LNCaP clone FGC (cell line): ENCODE measurements around the gene HOXA1.
A peak's percentile ranks its signal among the peaks of the same experiment; 100 is the strongest.

Source experiments
- DNase-seq: peaks from one replicate; pipeline ENCODE4 v3.0.0-alpha.2; 2011; ENCODE audit warnings: low read depth
- H3K4me3 ChIP-seq: 2 replicates; pipeline ENCODE4 v1.5.1; 2011; ENCODE audit warnings: mild to moderate bottlenecking, low read depth, low read length, control low read depth
- CTCF ChIP-seq: IDR thresholded peaks from 2 replicates; pipeline ENCODE4 v1.5.1; 2012; ENCODE audit warnings: mild to moderate bottlenecking; ENCODE audit not compliant: control insufficient read depth, insufficient read depth; ENCODE audit errors: extremely low read depth

HOXA1 gene

GRCh38 chr7:27083646-27084045 lies 12.2 kb downstream of the HOXA1 start:
- H3K4me3 ChIP-seq: no peak overlapping the region
- TF ChIP-seq CTCF: no peak
- DNase-seq: no peak

GRCh38 chr7:27082171-27082570 lies 13.6 kb downstream of the HOXA1 start:
- DNase-seq: no peak
- TF ChIP-seq CTCF: no peak
- H3K4me3 ChIP-seq: no peak overlapping the region

GRCh38 chr7:27080844-27081436 lies 14.9 kb downstream of the HOXA1 start:
- no peak for TF ChIP-seq CTCF
- no peak overlapping the region for H3K4me3 ChIP-seq
- no peak for DNase-seq

DNA sequence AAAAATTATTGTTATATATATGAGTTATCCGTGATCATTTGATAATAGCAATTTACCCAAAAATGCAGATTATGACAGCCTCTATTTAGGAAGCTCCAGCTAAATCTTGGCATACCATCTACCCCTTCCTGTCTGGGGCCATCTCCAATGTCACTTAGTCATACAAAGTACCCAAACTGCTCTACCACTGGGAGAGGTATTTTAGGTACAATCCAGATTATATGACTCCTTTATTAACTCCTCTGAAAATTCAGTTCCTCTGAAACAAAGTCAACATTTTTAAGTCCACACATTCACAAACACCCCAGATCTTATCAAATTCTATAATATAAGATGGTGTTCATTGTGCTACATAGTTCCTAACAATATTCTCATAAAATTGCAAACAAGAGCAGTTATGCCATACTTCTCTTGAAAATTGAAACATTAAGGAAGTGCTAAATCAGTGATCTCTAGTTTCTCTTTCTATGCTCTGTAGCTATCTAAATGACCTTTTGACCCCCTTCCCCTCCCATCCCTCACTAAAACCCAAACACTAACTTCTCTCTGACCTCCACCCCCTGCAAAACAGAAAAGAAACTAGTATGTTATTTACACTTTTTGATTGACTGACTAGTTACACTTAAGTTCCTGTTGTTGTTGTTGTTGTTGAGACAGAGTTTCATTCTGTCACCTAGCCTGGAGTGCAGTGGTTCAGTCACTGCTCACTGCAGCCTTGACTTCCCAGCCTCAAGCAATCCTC lies 16.4 kb downstream of the HOXA1 start:
- H3K4me3 ChIP-seq: no peak overlapping the region
- no peak for DNase-seq
- no peak for TF ChIP-seq CTCF

- H3K4me3 ChIP-seq: no peak overlapping the region
- no peak for DNase-seq
- TF ChIP-seq CTCF: no peak
Observed at GRCh38 chr7:27078616-27079233, 17.1 kb downstream of the HOXA1 start.

DNA sequence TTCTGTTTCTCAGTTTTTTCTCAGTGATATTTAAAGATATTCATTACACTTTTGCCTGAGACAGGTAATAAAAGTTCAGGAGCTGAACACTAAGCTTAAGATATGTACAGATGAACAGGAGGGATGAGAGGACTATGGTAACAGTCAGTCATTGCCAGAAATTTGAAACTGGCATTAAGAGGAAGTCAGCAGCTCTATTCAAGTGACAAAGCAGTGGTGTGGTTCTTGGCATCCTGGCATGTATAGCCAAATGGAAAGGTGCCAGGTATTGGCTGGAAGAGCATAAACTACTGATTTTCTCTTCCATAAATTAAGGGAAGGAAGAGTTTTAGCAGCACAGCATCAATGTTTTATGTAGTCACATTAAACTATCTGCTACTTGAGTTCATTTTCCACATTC lies 22.7 kb downstream of the HOXA1 start:
- no peak overlapping the region for H3K4me3 ChIP-seq
- no peak for TF ChIP-seq CTCF
- peak; percentile 22 for DNase-seq
